Measurements from ENCODE around the gene SYTL4. TPM values are rescaled to one million over a fixed set of nuclear protein-coding genes. Genes with fewer than 3 reads are reported as not detected.

The SYTL4 gene
- total RNA-seq, 4 donors from 2014 or later, result 2.5 to 4.0 (median 3.1) TPM

GRCh38 chrX:100696699-100697351, 35.1 kb downstream of the SYTL4 start:
- H3K27me3 ChIP-seq, result no peaks in the 10 kb centered on the region
- no peak for ATAC-seq
- no peak overlapping the region for H3K27ac ChIP-seq
- H3K4me1 ChIP-seq, result no peaks in the 10 kb centered on the region
- H3K4me3 ChIP-seq, result no peak overlapping the region
- intact Hi-C loops (cut with DNase I; ENCODE audit: low total_unique reads), result no loop called here
- TF ChIP-seq CTCF (IDR thresholded peaks at IDR 0.05 in 4 of 5, conservative IDR thresholded peaks at IDR 0.05 in 1 of 5) (no peak), POLR2A (IDR thresholded peaks at IDR 0.05) (no peak)
- in situ Hi-C loops (cut with MboI; ENCODE audit: low sequenced_read_pairs in 4 of 4), result no loop called here
- DNase-seq, result no peak
- no peaks in the 10 kb centered on the region for H3K9me3 ChIP-seq
- H3K36me3 ChIP-seq, result no peaks in the 10 kb centered on the region

- H3K36me3 ChIP-seq, result no peaks in the 10 kb centered on the region
- intact Hi-C loops (cut with DNase I; ENCODE audit: low total_unique reads) (no loop called here), in situ Hi-C loops (cut with MboI; ENCODE audit: low sequenced_read_pairs in 4 of 4) (no loop called here)
- TF ChIP-seq CTCF (IDR thresholded peaks at IDR 0.05 in 4 of 5, conservative IDR thresholded peaks at IDR 0.05 in 1 of 5), result no peak
- no peak for TF ChIP-seq POLR2A (IDR thresholded peaks at IDR 0.05)
- H3K9me3 ChIP-seq, result no peaks in the 10 kb centered on the region
- H3K4me3 ChIP-seq, result no peak overlapping the region
- no peak for ATAC-seq
- H3K4me1 ChIP-seq, result no peaks in the 10 kb centered on the region
- no peak overlapping the region for H3K27ac ChIP-seq
- DNase-seq, result no peak
- H3K27me3 ChIP-seq, result no peaks in the 10 kb centered on the region
Observed at GRCh38 chrX:100695991-100696390, 35.9 kb downstream of the SYTL4 start.

- H3K9me3 ChIP-seq, result no peaks in the 10 kb centered on the region
Observed at GRCh38 chrX:100695302-100695701, 36.6 kb downstream of the SYTL4 start.

GRCh38 chrX:100687546-100687945, 44.4 kb downstream of the SYTL4 start:
- TF ChIP-seq POLR2A (IDR thresholded peaks at IDR 0.05) (no peak), CTCF (IDR thresholded peaks at IDR 0.05 in 4 of 5, conservative IDR thresholded peaks at IDR 0.05 in 1 of 5) (no peak)
- Histone ChIP-seq H3K9me3 (no peaks in the 10 kb centered on the region), H3K27me3 (no peaks in the 10 kb centered on the region), H3K4me3 (no peak overlapping the region), H3K36me3 (no peaks in the 10 kb centered on the region), H3K4me1 (no peaks in the 10 kb centered on the region), H3K27ac (no peak overlapping the region)
- intact Hi-C loops (cut with DNase I; ENCODE audit: low total_unique reads) (no loop called here), in situ Hi-C loops (cut with MboI; ENCODE audit: low sequenced_read_pairs in 4 of 4) (loop anchor here in 3 of 4 donors (5.0 to 10.0 kb wide), 2 partner anchors 77 to 80 kb away; no protein-coding TSS in a partner anchor)
- no peak for ATAC-seq
- DNase-seq, result no peak

More at GRCh38 chrX:100695302-100695701, 36.6 kb downstream of the SYTL4 start:
- no peak for TF ChIP-seq POLR2A (IDR thresholded peaks at IDR 0.05)
- no peak for TF ChIP-seq CTCF (IDR thresholded peaks at IDR 0.05 in 4 of 5, conservative IDR thresholded peaks at IDR 0.05 in 1 of 5)
- DNase-seq (no peak), ATAC-seq (no peak)
- H3K4me1 ChIP-seq, result no peaks in the 10 kb centered on the region
- no peaks in the 10 kb centered on the region for H3K36me3 ChIP-seq
- intact Hi-C loops (cut with DNase I; ENCODE audit: low total_unique reads), result no loop called here
- H3K27ac ChIP-seq, result no peak overlapping the region
- no peak overlapping the region for H3K4me3 ChIP-seq
- in situ Hi-C loops (cut with MboI; ENCODE audit: low sequenced_read_pairs in 4 of 4), result no loop called here
- no peaks in the 10 kb centered on the region for H3K27me3 ChIP-seq
